PC-9 (cell line): Measurements from ENCODE around the gene COMMD4. TPM values are rescaled to one million over a fixed set of nuclear protein-coding genes. Genes with fewer than 3 reads are reported as not detected.

ENCODE experiments used
- BruUV-seq: library from RNA; stranded (reverse); fragments of 400-500 nt; replicated peaks from 2 replicates; lab custom pipeline; 2021; lab: Mats Ljungman, UMichigan
- CTCF ChIA-PET: fragments of 300-600 bp; sonication (Branson Sonifier 250); formaldehyde crosslinking; loops from one replicate; lab custom pipeline; 2022; ENCODE audit warnings: antibody characterized with exemption; lab: Charles Lee
- POLR2A ChIA-PET: fragments of 300-600 bp; sonication (Branson Sonifier 250); formaldehyde crosslinking; loops from one replicate; lab custom pipeline; 2022; ENCODE audit warnings: antibody characterized with exemption; ENCODE audit not compliant: unreplicated experiment; lab: Charles Lee
- DNase-seq, 2 experiments: peaks; one replicate each; pipeline versions ENCODE4 v3.0.0 to v3.0.0-alpha.2; 2015 to 2022; ENCODE audit warnings: mixed read lengths in 1 of 2
- H2AFZ ChIP-seq: fragments of 200-600 bp; sonication (generic); 2 replicates; pipeline ENCODE4 v1.8.1; 2017; ENCODE audit warnings: antibody characterized with exemption
- H3F3A ChIP-seq: fragments of 200-600 bp; sonication (generic); 2 replicates; pipeline ENCODE4 v1.8.1; 2017; ENCODE audit warnings: antibody characterized with exemption, mild to moderate bottlenecking, low read depth; ENCODE audit not compliant: insufficient read depth
- H3K27ac ChIP-seq: fragments of 200-600 bp; sonication (generic); 2 replicates; pipeline ENCODE4 v1.6.1; 2016; ENCODE audit warnings: mixed run types
- H3K27me3 ChIP-seq: fragments of 200-600 bp; sonication (generic); 2 replicates; pipeline ENCODE4 v1.6.1; 2016; ENCODE audit warnings: low read depth, mixed run types; ENCODE audit not compliant: insufficient read depth
- H3K36me3 ChIP-seq: fragments of 200-600 bp; sonication (generic); 2 replicates; pipeline ENCODE4 v1.6.1; 2016; ENCODE audit warnings: low read depth, mixed run types
- H3K4me1 ChIP-seq: fragments of 200-600 bp; sonication (generic); replicated peaks from 2 replicates; pipeline ENCODE4 v1.6.1; 2016; ENCODE audit warnings: mixed run types; ENCODE audit not compliant: insufficient read depth
- H3K4me2 ChIP-seq: fragments of 200-600 bp; sonication (generic); 2 replicates; pipeline ENCODE4 v1.6.1; 2017; ENCODE audit warnings: mixed run types
- H3K4me3 ChIP-seq: fragments of 200-600 bp; sonication (generic); 2 replicates; pipeline ENCODE4 v1.6.1; 2016; ENCODE audit warnings: mixed run types
- H3K79me2 ChIP-seq: fragments of 200-600 bp; sonication (generic); 2 replicates; pipeline ENCODE4 v1.6.1; 2017; ENCODE audit warnings: low read depth, mixed run types
- H3K9me2 ChIP-seq: fragments of 200-600 bp; sonication (generic); 2 replicates; pipeline ENCODE4 v1.8.1; 2017; ENCODE audit warnings: mild to moderate bottlenecking; ENCODE audit not compliant: insufficient read depth
- H3K9me3 ChIP-seq: fragments of 200-600 bp; sonication (generic); 2 replicates; pipeline ENCODE4 v1.8.1; 2016; ENCODE audit warnings: low read depth; ENCODE audit not compliant: insufficient read depth
- H4K20me1 ChIP-seq: fragments of 200-600 bp; sonication (generic); 2 replicates; pipeline ENCODE4 v1.8.1; 2017; ENCODE audit not compliant: insufficient read depth
- CTCF ChIP-seq: fragments of 200-600 bp; sonication (generic); conservative IDR thresholded peaks from 2 replicates; pipeline ENCODE4 v1.6.1; 2017; ENCODE audit warnings: mixed run types, antibody characterized with exemption, mild to moderate bottlenecking, moderate library complexity
- EZH2 ChIP-seq: fragments of 200-600 bp; sonication (generic); IDR thresholded peaks from 2 replicates; pipeline ENCODE4 v1.8.0; 2017; ENCODE audit warnings: antibody characterized with exemption, low read depth
- intact Hi-C: fragments of 100-400 bp; cut with micrococcal nuclease; formaldehyde crosslinking; loops from one replicate; pipeline ENCODE4 v1.10.0; 2022; ENCODE audit not compliant: unreplicated experiment
- total RNA-seq: library from RNA; stranded (reverse); gene quantifications from 2 replicates; pipeline ENCODE4 v1.2.3, GENCODE V29; 2021

Gene COMMD4
- total RNA-seq, 1 experiment from 2014 or later, result 132 TPM

DNA sequence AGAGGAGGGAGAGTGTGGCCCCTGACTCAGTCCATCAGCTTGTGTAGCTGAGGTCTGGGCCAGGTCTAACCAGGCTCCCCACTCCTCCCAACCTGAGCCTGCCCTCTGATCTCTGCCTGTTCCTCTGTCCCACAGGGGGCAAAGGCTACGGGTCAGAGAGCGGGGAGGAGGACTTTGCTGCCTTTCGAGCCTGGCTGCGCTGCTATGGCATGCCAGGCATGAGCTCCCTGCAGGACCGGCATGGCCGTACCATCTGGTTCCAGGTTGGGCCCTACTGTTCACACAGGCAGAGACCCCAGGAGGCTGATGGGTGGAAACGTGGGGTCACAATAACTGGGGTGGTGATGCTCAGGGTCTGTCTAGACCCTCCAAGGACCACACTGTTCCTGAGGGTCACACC lies 17.7 kb downstream of the COMMD4 start:
- DNase-seq, result no peak
- Histone ChIP-seq H2AFZ (no peak overlapping the region), H3K4me1 (no peaks in the 10 kb centered on the region), H3K4me3 (no peak overlapping the region), H3K27ac (no peak overlapping the region), H3K9me2 (no peaks in the 10 kb centered on the region), H3K4me2 (no peak overlapping the region), H3K27me3 (no peaks in the 10 kb centered on the region), H3F3A (no peaks in the 10 kb centered on the region), H3K9me3 (no peaks in the 10 kb centered on the region), H4K20me1 (no peaks in the 10 kb centered on the region), H3K36me3 (no peaks in the 10 kb centered on the region), H3K79me2 (no peaks in the 10 kb centered on the region)
- CTCF ChIA-PET, result no interaction called here
- intact Hi-C loops, result no loop called here
- BruUV-seq, result no TSS peak
- POLR2A ChIA-PET, result no interaction called here
- no peak for TF ChIP-seq CTCF
- TF ChIP-seq EZH2, result no peak

- CTCF ChIA-PET, result no interaction called here
These were observed 18.6 kb downstream of the COMMD4 start for GRCh38 chr15:75354454-75354853.

GRCh38 chr15:75355369-75355768 lies 19.5 kb downstream of the COMMD4 start:
- intact Hi-C loops, result no loop called here
- Histone ChIP-seq H2AFZ (no peak overlapping the region), H3K27me3 (no peaks in the 10 kb centered on the region), H4K20me1 (no peaks in the 10 kb centered on the region), H3K4me1 (no peaks in the 10 kb centered on the region), H3K9me3 (no peaks in the 10 kb centered on the region), H3K79me2 (no peaks in the 10 kb centered on the region), H3K36me3 (no peaks in the 10 kb centered on the region), H3K9me2 (no peaks in the 10 kb centered on the region), H3K4me2 (no peak overlapping the region), H3F3A (no peaks in the 10 kb centered on the region), H3K4me3 (no peak overlapping the region), H3K27ac (no peak overlapping the region)
- BruUV-seq, result no TSS peak
- ChIA-PET CTCF (no interaction called here), POLR2A (no interaction called here)
- no peak for DNase-seq
- no peak for TF ChIP-seq EZH2
- TF ChIP-seq CTCF, result no peak

More at GRCh38 chr15:75354454-75354853, 18.6 kb downstream of the COMMD4 start:
- Histone ChIP-seq H3K27me3 (no peaks in the 10 kb centered on the region), H3K27ac (no peak overlapping the region), H3K79me2 (no peaks in the 10 kb centered on the region), H4K20me1 (no peaks in the 10 kb centered on the region), H3K4me2 (no peak overlapping the region), H3K9me3 (no peaks in the 10 kb centered on the region), H3K9me2 (no peaks in the 10 kb centered on the region), H2AFZ (no peak overlapping the region), H3K36me3 (no peaks in the 10 kb centered on the region), H3K4me1 (no peaks in the 10 kb centered on the region), H3K4me3 (no peak overlapping the region), H3F3A (no peaks in the 10 kb centered on the region)
- POLR2A ChIA-PET, result no interaction called here
- intact Hi-C loops, result no loop called here
- DNase-seq, result no peak
- BruUV-seq, result no TSS peak
- no peak for TF ChIP-seq EZH2
- no peak for TF ChIP-seq CTCF
